HCT116 (cell line): ENCODE data around the gene GSC2. TPM values are rescaled to one million over a fixed set of nuclear protein-coding genes. Genes with fewer than 3 reads are reported as not detected.

Experiments used
- ATAC-seq: fragments of 200-7000 bp; cut with Tn5 transposase; 2 replicates; pipeline ENCODE4 v1.9.1; 2020; ENCODE audit warnings: mild to moderate bottlenecking, moderate library complexity
- BruUV-seq: library from RNA; stranded (reverse); fragments of 400-500 nt; replicated peaks from 2 replicates; lab custom pipeline; 2021; lab: Mats Ljungman, UMichigan
- CTCF ChIA-PET: fragments of 300-600 bp; sonication (Branson Sonifier 250); formaldehyde crosslinking; loops from one replicate; lab custom pipeline; 2021; ENCODE audit warnings: antibody characterized with exemption; lab: Charles Lee
- POLR2A ChIA-PET: fragments of 300-600, 350-600 bp; sonication (Branson Sonifier 250); formaldehyde crosslinking; loops from one replicate; lab custom pipeline; 2021; ENCODE audit warnings: antibody characterized with exemption; lab: Charles Lee
- RAD21 ChIA-PET, 2 experiments: fragments of 300-600 bp; sonication (Branson Sonifier 250); formaldehyde crosslinking; loops; one replicate each; lab custom pipeline; 2023; ENCODE audit warnings: low total read pairs in 2 of 2; ENCODE audit not compliant: uncharacterized antibody in 2 of 2, unreplicated experiment in 2 of 2, low non-redundant PET in 1 of 2; lab: Charles Lee
- DNase-seq: peaks from one replicate; pipeline ENCODE4 v3.0.0-alpha.2; 2010; ENCODE audit warnings: low read depth, low spot score
- H2AFZ ChIP-seq: fragments of 200-600 bp; shearing (Covaris generic), sonication (generic); 2 replicates; pipeline ENCODE4 v1.6.1; 2017; ENCODE audit warnings: low read depth, mixed run types, mixed read lengths, antibody characterized with exemption, low read length; ENCODE audit not compliant: poor library complexity, severe bottlenecking
- H3K27ac ChIP-seq: 2 replicates; pipeline ENCODE4 v1.5.1; 2012; ENCODE audit warnings: low read depth, low read length
- H3K27me3 ChIP-seq: fragments of 200-600 bp; sonication (generic); 2 replicates; pipeline ENCODE4 v1.6.1; 2016; ENCODE audit warnings: mixed run types, low read length, mixed read lengths; ENCODE audit not compliant: insufficient read depth
- H3K36me3 ChIP-seq, 2 experiments: fragments of 200-500 bp in 1 of 2; fragments of 200-600 bp in 1 of 2; sonication (Bioruptor generic) in 1 of 2; sonication (generic) in 1 of 2; 2 replicates each; pipeline versions ENCODE4 v1.5.1 to v1.6.1; 2014 to 2016; ENCODE audit warnings: low read length in 2 of 2, inconsistent platforms in 1 of 2, mixed read lengths in 1 of 2, mixed run types in 1 of 2; ENCODE audit not compliant: insufficient read depth in 2 of 2, control insufficient read depth in 1 of 2
- H3K4me1 ChIP-seq, 2 experiments: fragments of 200-600 bp in 1 of 2; sonication (generic) in 1 of 2; 2 replicates each; pipeline versions ENCODE4 v1.5.1 to v1.6.1; 2012 to 2017; ENCODE audit warnings: low read length in 2 of 2, inconsistent platforms in 1 of 2, mild to moderate bottlenecking in 1 of 2, mixed read lengths in 1 of 2, mixed run types in 1 of 2, moderate library complexity in 1 of 2; ENCODE audit not compliant: insufficient read depth in 2 of 2, control insufficient read depth in 1 of 2
- H3K4me2 ChIP-seq: fragments of 200-600 bp; sonication (generic); 2 replicates; pipeline ENCODE4 v1.6.1; 2017; ENCODE audit warnings: mixed run types, low read length, mixed read lengths
- H3K4me3 ChIP-seq, 2 experiments: fragments of 200-600 bp in 1 of 2; sonication (generic) in 1 of 2; replicated peaks in 1 of 2; 2 replicates each; pipeline ENCODE4 v1.5.1; 2011 to 2016; ENCODE audit warnings: low read length in 2 of 2, control low read depth in 1 of 2, low read depth in 1 of 2, mild to moderate bottlenecking in 1 of 2, mixed read lengths in 1 of 2, mixed run types in 1 of 2
- H3K79me2 ChIP-seq: fragments of 200-600 bp; sonication (generic); 2 replicates; pipeline ENCODE4 v1.6.1; 2017; ENCODE audit warnings: mild to moderate bottlenecking, mixed run types, low read length, moderate library complexity, mixed read lengths; ENCODE audit not compliant: insufficient read depth
- H3K9ac ChIP-seq: fragments of 200-600 bp; sonication (generic); 2 replicates; pipeline ENCODE4 v1.6.1; 2016; ENCODE audit warnings: low read length, mixed read lengths
- H3K9me2 ChIP-seq: fragments of 200-600 bp; sonication (generic), shearing (Covaris generic); 2 replicates; pipeline ENCODE4 v1.6.1; 2017; ENCODE audit warnings: mixed run types, mild to moderate bottlenecking, moderate library complexity; ENCODE audit not compliant: insufficient read depth
- H3K9me3 ChIP-seq, 2 experiments: fragments of 200-500 bp in 1 of 2; fragments of 200-600 bp in 1 of 2; sonication (Bioruptor generic) in 1 of 2; sonication (generic) in 1 of 2; 2 replicates each; pipeline ENCODE4 v1.6.1; 2014 to 2017; ENCODE audit warnings: low read length in 2 of 2, mixed read lengths in 2 of 2, inconsistent platforms in 1 of 2, low read depth in 1 of 2, mild to moderate bottlenecking in 1 of 2, mixed run types in 1 of 2, moderate library complexity in 1 of 2; ENCODE audit not compliant: control insufficient read depth in 1 of 2, insufficient read depth in 1 of 2
- H4K20me1 ChIP-seq: fragments of 200-600 bp; sonication (generic), shearing (Covaris generic); 2 replicates; pipeline ENCODE4 v1.6.1; 2017; ENCODE audit warnings: mixed run types, mild to moderate bottlenecking, moderate library complexity; ENCODE audit not compliant: insufficient read depth
- CBX3 ChIP-seq: IDR thresholded peaks from 2 replicates; pipeline ENCODE4 v1.6.1; 2012; ENCODE audit warnings: low read depth
- CTCF ChIP-seq, 3 experiments: fragments of 200-600 bp in 1 of 3; sonication (generic) in 1 of 3; IDR thresholded peaks in 2 of 3; conservative IDR thresholded peaks in 1 of 3; 2 replicates each; pipeline ENCODE4 v1.5.1; 2012 to 2017; ENCODE audit warnings: low read depth in 2 of 3, low read length in 2 of 3, antibody characterized with exemption in 1 of 3, borderline replicate concordance in 1 of 3, control low read depth in 1 of 3, mild to moderate bottlenecking in 1 of 3, mixed read lengths in 1 of 3, mixed run types in 1 of 3, moderate library complexity in 1 of 3; ENCODE audit not compliant: insufficient read depth in 1 of 3
- EGR1 ChIP-seq: IDR thresholded peaks from 2 replicates; pipeline ENCODE4 v1.6.1; 2012; ENCODE audit warnings: low read depth
- EZH2phosphoT487 ChIP-seq: fragments of 200-600 bp; IDR thresholded peaks from 2 replicates; pipeline ENCODE4 v1.6.1; 2018; ENCODE audit warnings: antibody characterized with exemption, borderline replicate concordance
- JUND ChIP-seq: IDR thresholded peaks from 2 replicates; pipeline ENCODE4 v1.6.1; 2012
- POLR2AphosphoS5 ChIP-seq: IDR thresholded peaks from 2 replicates; pipeline ENCODE4 v1.6.1; 2011; ENCODE audit warnings: mild to moderate bottlenecking, low read depth, low read length, moderate library complexity
- SRF ChIP-seq: IDR thresholded peaks from 2 replicates; pipeline ENCODE4 v1.6.1; 2012; ENCODE audit warnings: low read depth
- intact Hi-C: fragments of 100-400 bp; cut with micrococcal nuclease; formaldehyde crosslinking; loops from 2 replicates; pipeline ENCODE4 v1.10.0; 2022
- total RNA-seq: library from RNA; stranded (reverse); gene quantifications from one replicate; pipeline ENCODE4 v1.2.1, GENCODE V29; 2021; ENCODE audit not compliant: unreplicated experiment

Gene GSC2
- total RNA-seq, 1 experiment from 2014 or later, result not detected

GRCh38 chr22:19149047-19149883 lies 827 bp downstream of the GSC2 start:
- BruUV-seq, result no TSS peak
- intact Hi-C loops, result loop anchor here (10.0 kb wide), 1 partner anchor 326 kb away; the partner anchor contains the start of genes CDC45 and UFD1
- TF ChIP-seq EGR1, result no peak
- no peak for TF ChIP-seq EZH2phosphoT487
- no peak for TF ChIP-seq POLR2AphosphoS5
- no peak for TF ChIP-seq CBX3
- TF ChIP-seq CTCF (IDR thresholded peaks at IDR 0.05 in 2 of 3, conservative IDR thresholded peaks at IDR 0.05 in 1 of 3; ENCODE audit: borderline replicate concordance in 1 of 3, insufficient read depth in 1 of 3, low read depth in 2 of 3, low read length in 2 of 3), result no peak
- TF ChIP-seq JUND, result no peak
- TF ChIP-seq SRF, result no peak
- TF ChIP-seq, all 23 proteins: peak for 0
- no peak overlapping the region for H3K4me3 ChIP-seq
- POLR2A ChIA-PET, result no interaction called here
- RAD21 ChIA-PET, result no interaction called here
- H3K27ac ChIP-seq, result no peak overlapping the region
- no peaks in the 10 kb centered on the region for H3K36me3 ChIP-seq
- H4K20me1 ChIP-seq, result no peaks in the 10 kb centered on the region
- CTCF ChIA-PET, result no interaction called here
- no peak overlapping the region for H3K4me2 ChIP-seq
- no peak overlapping the region for H2AFZ ChIP-seq
- ATAC-seq, result no peak
- H3K4me1 ChIP-seq, result peaks cover 0 to 3% of the 10 kb centered on the region in 2 experiments; a peak in 2 of 4 replicates
- no peak for DNase-seq
- no peaks in the 10 kb centered on the region for H3K9me3 ChIP-seq
- H3K9ac ChIP-seq, result no peak overlapping the region
- H3K79me2 ChIP-seq, result peaks cover 2% of the 10 kb centered on the region; the same call in 1 of the 2 replicates
- peaks cover 8% of the 10 kb centered on the region; the same call in 1 of the 2 replicates for H3K27me3 ChIP-seq
- no peaks in the 10 kb centered on the region for H3K9me2 ChIP-seq
